ENCODE results near the gene MVK.

Gene MVK

DNA sequence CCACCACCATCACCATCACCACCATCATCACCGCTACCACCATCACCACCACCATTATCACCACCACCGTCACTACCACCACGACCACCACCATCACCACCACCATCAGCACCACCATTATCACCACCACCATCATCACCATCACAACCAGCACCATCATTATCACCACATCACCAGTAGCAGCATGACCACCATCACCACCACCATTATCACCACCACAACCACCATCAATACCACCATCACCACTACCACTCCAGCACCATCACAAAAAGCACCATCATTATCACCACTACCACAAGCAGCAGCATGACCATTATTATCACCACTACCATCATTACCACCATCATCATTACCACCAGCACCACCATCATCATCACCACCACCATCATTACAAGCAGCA, 62.1 kb downstream of the MVK start:
- no peak for DNase-seq (ENCODE audit: low spot score)

DNA sequence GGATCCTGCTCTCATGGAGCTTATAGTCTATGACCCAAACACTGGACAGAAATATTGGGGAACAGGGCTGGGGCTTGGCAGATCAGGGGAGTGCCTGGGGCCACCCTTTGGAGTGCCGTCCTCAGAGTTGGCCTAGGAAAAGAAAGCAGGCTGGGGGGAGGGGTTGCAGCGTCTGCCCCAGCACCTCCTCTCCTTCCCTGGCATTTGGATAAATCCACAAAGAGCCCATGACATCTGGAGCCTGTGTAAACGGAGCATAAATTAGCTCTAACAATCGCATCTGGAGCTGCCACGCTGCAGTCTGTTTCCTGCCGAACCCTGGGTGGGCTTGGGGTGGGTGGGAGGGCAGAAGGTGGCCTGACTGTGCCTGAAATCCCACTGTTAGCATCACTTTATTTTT, 63.8 kb downstream of the MVK start:
- DNase-seq (ENCODE audit: low spot score), result no peak

DNA sequence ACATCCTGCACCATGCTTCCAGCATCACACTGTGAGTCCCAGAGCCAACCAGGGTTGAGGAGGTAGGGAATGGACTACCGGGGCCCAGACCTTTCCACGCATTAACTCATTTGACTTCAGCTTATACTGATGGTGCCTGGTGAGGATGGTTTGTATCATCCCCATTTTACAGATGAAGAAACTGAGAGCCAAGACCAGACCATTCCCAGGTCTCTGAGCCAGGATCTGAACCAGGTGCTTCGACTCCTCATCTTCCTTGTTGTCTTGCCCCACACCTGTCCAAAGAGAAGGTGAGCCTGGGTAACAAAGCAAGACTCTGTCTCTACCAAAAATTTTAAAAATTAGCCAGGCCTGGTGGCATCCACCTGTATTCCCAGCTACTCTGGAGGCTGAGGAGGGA, 64.4 kb downstream of the MVK start:
- DNase-seq (ENCODE audit: low spot score), result no peak

DNA sequence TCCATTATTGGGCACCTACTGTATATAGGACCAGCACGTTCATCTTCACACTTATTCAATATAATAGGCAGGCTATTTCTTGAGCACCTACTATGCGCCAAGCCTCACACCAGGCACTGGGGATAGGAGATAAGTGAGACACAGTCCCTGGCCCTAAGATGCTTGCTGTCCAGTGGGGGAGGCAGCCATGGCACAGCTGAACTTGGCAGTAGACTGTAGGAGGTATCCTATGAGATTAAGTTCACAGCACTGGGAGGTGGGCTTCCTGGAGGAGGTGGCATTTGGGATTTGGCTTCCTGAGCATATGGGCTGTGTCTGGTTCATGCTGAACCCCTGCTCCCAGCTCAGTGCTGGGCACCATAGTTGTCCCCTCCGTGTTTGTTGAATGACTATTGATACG, 65.1 kb downstream of the MVK start:
- no peak for DNase-seq (ENCODE audit: low spot score)

DNA sequence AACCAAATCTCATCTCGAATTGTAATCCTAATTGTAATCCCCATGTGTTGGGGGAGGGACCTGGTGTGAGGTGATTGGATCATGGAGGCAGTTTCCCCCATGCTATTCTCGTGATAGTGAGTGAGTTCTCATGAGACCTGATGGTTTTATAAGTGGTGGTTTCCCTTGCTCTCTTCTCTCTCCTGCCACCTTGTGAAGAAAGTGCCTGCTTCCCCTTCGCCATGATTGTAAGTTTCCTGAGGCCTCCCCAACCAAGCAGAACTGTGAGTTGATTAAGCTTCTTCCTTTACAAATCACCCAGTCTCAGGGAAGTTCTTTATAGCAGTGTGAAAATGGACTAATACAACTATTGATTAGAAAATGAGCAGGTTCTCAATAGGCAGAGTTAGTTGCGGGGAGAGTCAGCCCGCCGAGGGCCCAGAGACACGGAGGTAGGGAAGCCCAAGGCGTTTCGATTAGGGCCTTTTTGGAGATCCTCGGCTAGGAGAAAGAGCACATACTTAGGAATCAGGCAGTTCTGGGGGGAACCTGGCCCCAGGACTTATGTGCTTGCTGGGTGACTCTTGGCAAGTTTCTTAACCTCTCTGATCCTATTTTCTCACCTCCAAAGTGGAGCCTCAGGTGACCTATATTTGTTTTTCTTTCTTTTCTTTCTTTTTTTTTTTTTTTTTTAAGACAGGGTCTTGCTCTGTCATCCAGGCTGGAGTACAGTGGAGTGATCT, 65.7 kb downstream of the MVK start:
- DNase-seq (ENCODE audit: low spot score), result no peak

DNA sequence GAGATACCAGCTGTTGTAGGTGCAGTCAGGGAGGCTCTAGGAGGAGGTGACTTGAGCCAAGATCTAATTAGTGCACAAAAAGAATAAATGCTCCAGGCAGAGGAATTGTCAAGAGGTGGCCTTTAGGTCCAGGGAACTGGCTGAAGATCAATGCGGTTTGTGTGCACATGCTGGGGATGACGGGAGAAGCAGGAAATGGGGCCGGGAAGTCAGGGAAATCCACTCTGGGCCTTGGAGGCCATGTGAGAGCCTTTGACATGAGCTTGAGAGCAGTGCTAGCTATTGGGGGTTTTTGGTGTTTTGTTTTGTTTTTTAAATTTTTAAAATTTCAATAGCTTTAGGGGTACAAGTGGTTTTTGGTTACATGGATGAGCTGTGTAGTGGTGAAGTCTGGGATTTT, 67.4 kb downstream of the MVK start:
- DNase-seq (ENCODE audit: low spot score), result no peak

DNA sequence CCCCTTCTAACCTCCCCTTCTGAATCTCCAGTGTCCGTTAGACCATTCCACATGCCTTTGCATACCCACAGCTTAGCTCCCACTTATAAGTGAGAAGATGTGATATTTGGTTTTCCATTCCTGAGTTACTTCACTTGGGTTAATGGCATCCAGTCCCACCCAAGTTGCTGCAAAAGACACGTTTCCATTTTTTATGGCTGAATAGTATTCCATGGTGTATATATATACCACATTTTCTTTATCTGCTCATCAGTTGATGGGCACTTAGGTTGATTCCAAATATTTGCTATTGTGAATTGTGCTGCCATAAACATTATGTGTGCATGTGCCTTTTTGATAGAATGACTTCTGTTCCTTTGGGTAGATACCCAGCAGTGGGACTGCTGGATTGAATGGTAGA, 67.8 kb downstream of the MVK start:
- DNase-seq (ENCODE audit: low spot score), result no peak

DNA sequence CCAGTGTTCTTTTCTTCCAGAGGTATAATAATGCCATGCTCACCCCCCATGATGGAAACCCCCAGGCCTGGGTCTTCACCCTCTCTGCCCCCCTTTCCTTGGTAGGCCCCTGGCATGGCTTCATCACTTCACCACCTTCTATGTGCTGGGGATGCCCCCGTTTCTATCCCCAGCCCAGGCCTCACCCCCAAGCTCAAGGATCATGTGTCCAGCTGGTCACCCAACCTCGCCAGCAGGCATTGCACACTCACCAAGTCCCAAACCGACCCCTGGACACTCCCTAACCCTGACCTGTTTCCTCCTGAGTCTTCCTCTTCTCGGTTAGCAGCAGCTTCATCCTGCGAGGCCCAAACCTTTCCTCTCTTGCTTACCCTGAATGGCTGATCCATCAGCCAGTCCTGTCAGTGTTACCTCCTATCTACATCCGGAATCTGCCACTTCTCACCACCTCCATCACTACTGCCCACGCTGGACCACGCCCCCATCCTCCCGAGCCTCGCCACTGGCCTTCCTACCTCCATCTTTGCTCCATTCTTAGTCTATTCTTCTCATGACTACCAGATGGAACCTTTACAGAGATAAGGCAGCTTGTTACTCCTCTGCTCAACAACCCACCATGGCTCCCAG, 69.0 kb downstream of the MVK start:
- DNase-seq (ENCODE audit: low spot score), result peak; percentile 58

DNA sequence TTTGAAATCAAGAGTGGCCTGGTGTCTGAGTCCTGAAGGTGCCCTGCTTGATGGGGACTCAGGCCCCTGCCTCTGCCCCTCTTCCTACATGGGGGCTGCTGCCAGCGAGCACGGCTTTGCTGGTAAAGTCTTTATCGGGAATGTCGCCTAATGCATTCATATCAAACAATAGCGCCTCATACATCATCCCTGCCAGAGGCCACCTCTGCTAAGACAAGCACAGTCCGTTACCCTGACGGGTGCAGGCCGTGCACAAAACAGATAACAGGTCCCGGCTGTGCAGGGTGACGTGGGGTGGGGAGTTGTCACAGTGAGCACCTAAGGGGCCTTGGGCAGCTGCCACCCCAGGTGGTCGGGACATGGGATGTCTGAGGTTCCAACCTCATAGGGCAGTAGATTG, 71.6 kb downstream of the MVK start:
- DNase-seq (ENCODE audit: low spot score), result no peak

DNA sequence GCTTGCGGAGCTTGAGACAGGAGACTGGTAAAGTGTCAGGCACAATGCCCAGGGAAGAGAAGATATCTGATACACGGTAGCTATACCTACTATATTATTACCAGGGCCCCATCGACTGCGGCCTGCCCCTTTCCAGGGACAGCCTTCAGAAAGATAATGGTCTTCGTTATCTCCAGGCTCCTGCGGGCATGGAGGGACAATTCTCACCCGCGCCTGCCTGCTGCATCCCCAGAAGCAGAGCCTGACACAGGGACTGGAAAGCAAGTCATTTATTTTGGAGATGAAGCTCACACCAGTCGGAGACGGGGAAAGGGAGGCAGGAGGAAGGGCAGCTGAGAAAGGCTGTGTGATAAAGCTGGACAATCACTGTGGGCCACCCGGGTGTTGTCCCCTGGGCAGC, 72.1 kb downstream of the MVK start:
- DNase-seq (ENCODE audit: low spot score), result no peak
